ENCODE data around the gene LDLRAD3. TPM values are rescaled to one million over a fixed set of nuclear protein-coding genes. Genes with fewer than 3 reads are reported as not detected.

The LDLRAD3 gene
- total RNA-seq, 1 experiment from 2014 or later: 28.1 TPM

DNA sequence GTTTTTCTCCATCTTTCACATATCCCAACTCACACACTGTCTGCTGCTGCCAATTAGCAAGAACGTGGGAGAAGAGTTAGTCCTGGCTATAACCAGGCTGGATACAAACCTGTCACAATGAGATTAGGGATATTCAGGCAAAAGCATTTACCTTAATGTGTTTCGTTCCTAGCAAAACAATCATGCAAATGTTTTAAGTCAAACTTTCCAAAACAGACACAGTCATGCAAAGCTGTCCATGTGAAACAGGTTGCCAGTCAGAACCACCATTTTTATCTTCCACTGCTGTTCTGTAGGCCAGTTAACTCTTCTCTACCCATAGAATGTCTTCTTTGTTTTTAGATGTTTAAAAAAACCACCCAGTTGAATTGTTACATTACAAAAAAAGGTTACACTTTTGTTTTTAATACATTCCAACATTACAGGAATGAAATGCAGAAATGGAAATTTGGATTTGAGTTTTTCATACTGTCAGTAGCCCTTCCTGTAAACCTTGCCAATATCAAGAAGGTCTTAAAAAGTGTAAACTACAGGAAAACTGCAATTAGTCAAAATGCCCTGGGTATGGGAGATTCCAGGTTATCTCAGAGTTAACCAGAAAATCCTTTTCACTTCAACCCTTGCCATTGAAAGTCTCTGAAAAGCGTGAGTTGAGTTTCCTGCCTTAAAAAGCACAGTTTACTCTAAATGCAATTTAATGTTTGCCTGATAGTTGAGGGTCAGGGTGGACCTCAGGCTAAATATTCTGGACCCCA, 34.2 kb upstream of the LDLRAD3 start:
- in situ Hi-C loops (cut with HindIII; ENCODE audit: low pct_unique_long_range_greater_than_20kb, low sequenced_read_pairs) (no loop called here), intact Hi-C loops (cut with micrococcal nuclease; ENCODE audit: unreplicated experiment) (no loop called here)
- no peaks in the 10 kb centered on the region for H3K36me3 ChIP-seq (ENCODE audit: control insufficient read depth, insufficient read depth, low read length)
- peaks cover 21% of the 10 kb centered on the region for H3K4me1 ChIP-seq (ENCODE audit: control insufficient read depth, insufficient read depth, low read length)
- no peak for DNase-seq (ENCODE audit: low read depth, low spot score)
- no peaks in the 10 kb centered on the region for H3K27me3 ChIP-seq (ENCODE audit: control insufficient read depth, insufficient read depth, low read length)
- ChIA-PET CTCF (no interaction called here), POLR2A (no interaction called here)
- H3K9me3 ChIP-seq (ENCODE audit: control insufficient read depth, insufficient read depth, low read depth, low read length): no peaks in the 10 kb centered on the region
- ATAC-seq: no peak
- no peak for TF ChIP-seq SIN3A (IDR thresholded peaks at IDR 0.05; ENCODE audit: borderline replicate concordance, insufficient read depth, low read depth, low read length)
- no peak for TF ChIP-seq CTCF (IDR thresholded peaks at IDR 0.05)
- no peak for TF ChIP-seq POLR2AphosphoS5 (IDR thresholded peaks at IDR 0.05; ENCODE audit: low read depth, low read length)
- TF ChIP-seq TCF7L2 (IDR thresholded peaks at IDR 0.05; ENCODE audit: low read depth, low read length): no peak
- TF ChIP-seq, protein P1, sequence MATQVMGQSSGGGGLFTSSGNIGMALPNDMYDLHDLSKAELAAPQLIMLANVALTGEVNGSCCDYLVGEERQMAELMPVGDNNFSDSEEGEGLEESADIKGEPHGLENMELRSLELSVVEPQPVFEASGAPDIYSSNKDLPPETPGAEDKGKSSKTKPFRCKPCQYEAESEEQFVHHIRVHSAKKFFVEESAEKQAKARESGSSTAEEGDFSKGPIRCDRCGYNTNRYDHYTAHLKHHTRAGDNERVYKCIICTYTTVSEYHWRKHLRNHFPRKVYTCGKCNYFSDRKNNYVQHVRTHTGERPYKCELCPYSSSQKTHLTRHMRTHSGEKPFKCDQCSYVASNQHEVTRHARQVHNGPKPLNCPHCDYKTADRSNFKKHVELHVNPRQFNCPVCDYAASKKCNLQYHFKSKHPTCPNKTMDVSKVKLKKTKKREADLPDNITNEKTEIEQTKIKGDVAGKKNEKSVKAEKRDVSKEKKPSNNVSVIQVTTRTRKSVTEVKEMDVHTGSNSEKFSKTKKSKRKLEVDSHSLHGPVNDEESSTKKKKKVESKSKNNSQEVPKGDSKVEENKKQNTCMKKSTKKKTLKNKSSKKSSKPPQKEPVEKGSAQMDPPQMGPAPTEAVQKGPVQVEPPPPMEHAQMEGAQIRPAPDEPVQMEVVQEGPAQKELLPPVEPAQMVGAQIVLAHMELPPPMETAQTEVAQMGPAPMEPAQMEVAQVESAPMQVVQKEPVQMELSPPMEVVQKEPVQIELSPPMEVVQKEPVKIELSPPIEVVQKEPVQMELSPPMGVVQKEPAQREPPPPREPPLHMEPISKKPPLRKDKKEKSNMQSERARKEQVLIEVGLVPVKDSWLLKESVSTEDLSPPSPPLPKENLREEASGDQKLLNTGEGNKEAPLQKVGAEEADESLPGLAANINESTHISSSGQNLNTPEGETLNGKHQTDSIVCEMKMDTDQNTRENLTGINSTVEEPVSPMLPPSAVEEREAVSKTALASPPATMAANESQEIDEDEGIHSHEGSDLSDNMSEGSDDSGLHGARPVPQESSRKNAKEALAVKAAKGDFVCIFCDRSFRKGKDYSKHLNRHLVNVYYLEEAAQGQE (IDR thresholded peaks at IDR 0.05; ENCODE audit: insufficient read depth in 1 of 2, low read depth in 2 of 2, low read length in 1 of 2): no peak
- peak overlapping the region; percentile 55 for H3K27ac ChIP-seq (ENCODE audit: low read length)
- BruUV-seq (replicated peaks): no TSS peak
- H3K4me3 ChIP-seq (ENCODE audit: low read depth in 2 of 2, low read length in 2 of 2): no peak overlapping the region

DNA sequence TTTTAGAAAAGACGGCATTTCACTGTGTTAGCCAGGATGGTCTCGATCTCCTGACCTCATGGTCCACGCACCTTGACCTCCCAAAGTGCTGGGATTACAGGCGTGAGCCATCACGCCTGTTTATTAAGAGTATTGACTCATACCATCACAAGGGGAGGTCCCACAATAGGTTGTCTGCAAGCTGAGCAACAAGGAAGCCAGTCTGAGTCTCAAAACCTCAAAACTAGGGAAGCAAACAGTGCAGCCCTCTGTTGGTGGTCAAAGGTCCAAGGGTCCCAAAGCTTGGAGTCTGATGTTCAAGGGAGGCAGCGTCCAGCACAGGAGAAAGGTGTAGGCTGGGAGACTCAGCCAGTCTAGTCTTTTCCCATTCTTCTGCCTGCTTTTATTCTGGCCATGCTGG, 32.8 kb upstream of the LDLRAD3 start:
- Histone ChIP-seq H3K27me3 (ENCODE audit: control insufficient read depth, insufficient read depth, low read length) (no peaks in the 10 kb centered on the region), H3K4me1 (ENCODE audit: control insufficient read depth, insufficient read depth, low read length) (peaks cover 17% of the 10 kb centered on the region), H3K36me3 (ENCODE audit: control insufficient read depth, insufficient read depth, low read length) (no peaks in the 10 kb centered on the region), H3K27ac (ENCODE audit: low read length) (no peak overlapping the region), H3K9me3 (ENCODE audit: control insufficient read depth, insufficient read depth, low read depth, low read length) (no peaks in the 10 kb centered on the region), H3K4me3 (ENCODE audit: low read depth in 2 of 2, low read length in 2 of 2) (no peak overlapping the region)
- no TSS peak for BruUV-seq (replicated peaks)
- ATAC-seq (no peak), DNase-seq (ENCODE audit: low read depth, low spot score) (no peak)
- ChIA-PET POLR2A (no interaction called here), CTCF (no interaction called here)
- intact Hi-C loops (cut with micrococcal nuclease; ENCODE audit: unreplicated experiment): no loop called here
- TF ChIP-seq SIN3A (IDR thresholded peaks at IDR 0.05; ENCODE audit: borderline replicate concordance, insufficient read depth, low read depth, low read length) (no peak), CTCF (IDR thresholded peaks at IDR 0.05) (no peak), TCF7L2 (IDR thresholded peaks at IDR 0.05; ENCODE audit: low read depth, low read length) (no peak), POLR2AphosphoS5 (IDR thresholded peaks at IDR 0.05; ENCODE audit: low read depth, low read length) (no peak)
- TF ChIP-seq, protein P1 (IDR thresholded peaks at IDR 0.05; ENCODE audit: insufficient read depth in 1 of 2, low read depth in 2 of 2, low read length in 1 of 2): no peak
- in situ Hi-C loops (cut with HindIII; ENCODE audit: low pct_unique_long_range_greater_than_20kb, low sequenced_read_pairs): no loop called here

Data from Panc1 (cell line).